HepG2 (cell line): ENCODE measurements around the gene BRD1. TPM values are rescaled to one million over a fixed set of nuclear protein-coding genes. Genes with fewer than 3 reads are reported as not detected.
A peak's percentile ranks its signal among the peaks of the same experiment; 100 is the strongest.

Source experiments
- AFF4 ChIP-seq: sonication (generic); formaldehyde crosslinking; IDR thresholded peaks from 2 replicates; pipeline ENCODE4 v1.4.0; 2020; ENCODE audit warnings: missing genetic modification reagents
- ARID4A ChIP-seq: sonication (generic); formaldehyde crosslinking; IDR thresholded peaks from 2 replicates; pipeline ENCODE4 v1.5.0; 2020; ENCODE audit warnings: mild to moderate bottlenecking, missing genetic modification reagents, borderline replicate concordance
- CEBPG ChIP-seq: IDR thresholded peaks from 2 replicates; pipeline ENCODE4 v1.6.1; 2016
- GABPB1 ChIP-seq: IDR thresholded peaks from 2 replicates; pipeline ENCODE4 v1.6.1; 2016; ENCODE audit warnings: mild to moderate bottlenecking, missing genetic modification reagents, moderate library complexity, missing compliant biosample characterization
- HOXA3 ChIP-seq: sonication (generic); formaldehyde crosslinking; IDR thresholded peaks from 2 replicates; pipeline ENCODE4 v1.5.0; 2020; ENCODE audit warnings: missing genetic modification reagents
- KDM6A ChIP-seq: IDR thresholded peaks from 2 replicates; pipeline ENCODE4 v1.6.1; 2016; ENCODE audit warnings: low read depth
- polyA plus RNA-seq, 8 experiments: library from polyadenylated mRNA; depleted of rRNA in 3 of 8; stranded (reverse) in 7 of 8; unstranded in 1 of 8; fragments of >200 nt; fragmentation: Illumina TruSeq in 4 of 8; extraction: Trizol in 4 of 8; gene quantifications; 2 replicates each; pipeline versions ENCODE4 v1.2.1 to v1.2.3, GENCODE V29; 2011 to 2016; ENCODE audit warnings: low read depth in 4 of 8, missing spikeins in 1 of 8, mixed read lengths in 1 of 8; ENCODE audit not compliant: insufficient read depth in 1 of 8
- total RNA-seq, 5 experiments: library from RNA; depleted of rRNA; stranded (reverse); fragments of >200 nt; fragmentation: Illumina TruSeq; extraction: Trizol; gene quantifications; 2 replicates each; pipeline ENCODE4 v1.2.3, GENCODE V29; 2016; ENCODE audit warnings: low read depth in 1 of 5
- TF ChIP-seq, protein P1 (sequence below): sonication (generic); formaldehyde crosslinking; IDR thresholded peaks from 2 replicates; pipeline ENCODE4 v1.5.0; 2020; ENCODE audit warnings: mild to moderate bottlenecking, missing genetic modification reagents

The BRD1 gene
- total and polyA plus RNA-seq, 2 of the 13 experiments (the other 11 are each of a cell fraction or from before 2014, with no cell fraction given), result 5.1 to 12.0 TPM

- no peak for TF ChIP-seq AFF4 (CRISPR knock-in tag)
- peak; percentile 71 for TF ChIP-seq CEBPG (CRISPR knock-in tag)
- peak; percentile 45; the same call in 1 of the 2 replicates for TF ChIP-seq GABPB1 (CRISPR knock-in tag)
- TF ChIP-seq, protein P1, sequence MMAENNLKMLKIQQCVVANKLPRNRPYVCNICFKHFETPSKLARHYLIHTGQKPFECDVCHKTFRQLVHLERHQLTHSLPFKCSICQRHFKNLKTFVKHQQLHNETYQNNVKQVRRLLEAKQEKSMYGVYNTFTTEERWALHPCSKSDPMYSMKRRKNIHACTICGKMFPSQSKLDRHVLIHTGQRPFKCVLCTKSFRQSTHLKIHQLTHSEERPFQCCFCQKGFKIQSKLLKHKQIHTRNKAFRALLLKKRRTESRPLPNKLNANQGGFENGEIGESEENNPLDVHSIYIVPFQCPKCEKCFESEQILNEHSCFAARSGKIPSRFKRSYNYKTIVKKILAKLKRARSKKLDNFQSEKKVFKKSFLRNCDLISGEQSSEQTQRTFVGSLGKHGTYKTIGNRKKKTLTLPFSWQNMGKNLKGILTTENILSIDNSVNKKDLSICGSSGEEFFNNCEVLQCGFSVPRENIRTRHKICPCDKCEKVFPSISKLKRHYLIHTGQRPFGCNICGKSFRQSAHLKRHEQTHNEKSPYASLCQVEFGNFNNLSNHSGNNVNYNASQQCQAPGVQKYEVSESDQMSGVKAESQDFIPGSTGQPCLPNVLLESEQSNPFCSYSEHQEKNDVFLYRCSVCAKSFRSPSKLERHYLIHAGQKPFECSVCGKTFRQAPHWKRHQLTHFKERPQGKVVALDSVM (CRISPR knock-in tag), result peak; percentile 70
- TF ChIP-seq KDM6A, result no peak
- 0 out of 2 replicates have a peak, but pooled peaks have one; percentile 11 for TF ChIP-seq HOXA3 (CRISPR knock-in tag)
- peak; percentile 38; the same call in 1 of the 2 replicates for TF ChIP-seq ARID4A (CRISPR knock-in tag)
Measured at GRCh38 chr22:49789289-49790141, 38.2 kb downstream of the BRD1 start (continued).
